Esophagus muscularis mucosa (tissue), 4 donors: ENCODE results near the gene CAPN14. TPM values are rescaled to one million over a fixed set of nuclear protein-coding genes. Genes with fewer than 3 reads are reported as not detected.

Experiments used
- DNase-seq: peaks from one replicate; pipeline ENCODE4 v3.0.0-alpha.2; 2017; ENCODE audit errors: extremely low spot score
- H3K27ac ChIP-seq, 4 donors: fragments of 200-600 bp; sonication (generic); replicated peaks in 1 of 4; 1 replicate in 3 of 4; 2 replicates in 1 of 4; pipeline ENCODE4 v1.5.1; 2016 to 2019; ENCODE audit warnings: mild to moderate bottlenecking in 1 of 4
- H3K27me3 ChIP-seq, 4 donors: fragments of 200-600 bp; sonication (generic); one replicate each; pipeline versions ENCODE4 v1.5.1 to v1.6.0; 2016 to 2019
- H3K36me3 ChIP-seq, 4 donors: fragments of 200-600 bp; sonication (generic); one replicate each; pipeline ENCODE4 v1.5.1; 2016 to 2019
- H3K4me1 ChIP-seq, 4 donors: fragments of 200-600 bp; sonication (generic); one replicate each; pipeline ENCODE4 v1.5.1; 2016 to 2019
- H3K4me3 ChIP-seq, 4 donors: fragments of 200-600 bp; sonication (generic); 1 replicate in 2 of 4; 2 replicates in 2 of 4; pipeline ENCODE4 v1.5.1; 2016 to 2019; ENCODE audit warnings: mild to moderate bottlenecking in 4 of 4, moderate library complexity in 1 of 4
- H3K9me3 ChIP-seq, 4 donors: fragments of 200-600 bp; sonication (generic); 1 replicate in 3 of 4; 2 replicates in 1 of 4; pipeline ENCODE4 v1.5.1; 2016 to 2019
- CTCF ChIP-seq, 3 experiments: fragments of 200-600 bp in 2 of 3; fragments of 450-650 bp in 1 of 3; sonication (generic) in 2 of 3; IDR thresholded peaks; one replicate each; pipeline ENCODE4 v1.5.1; 2017 to 2019; ENCODE audit warnings: antibody characterized with exemption in 3 of 3, mild to moderate bottlenecking in 2 of 3, moderate library complexity in 1 of 3
- EP300 ChIP-seq: sonication (generic); formaldehyde crosslinking; IDR thresholded peaks from one replicate; pipeline ENCODE4 v1.6.1; 2017; ENCODE audit warnings: antibody characterized with exemption
- POLR2A ChIP-seq: fragments of 450-650 bp; IDR thresholded peaks from one replicate; pipeline ENCODE4 v1.6.1; 2017; ENCODE audit warnings: antibody characterized with exemption, moderate library complexity, mild to moderate bottlenecking, low read depth
- POLR2AphosphoS5 ChIP-seq, 2 donors: sonication (generic); formaldehyde crosslinking; IDR thresholded peaks; one replicate each; pipeline ENCODE4 v1.6.1; 2017; ENCODE audit warnings: antibody characterized with exemption in 2 of 2
- WGBS: methylation state at CpG from one replicate; pipeline ENCODE4 v1.1.5; 2018; 5-methylcytosine and 5-hydroxymethylcytosine counted together
- intact Hi-C: fragments of 100-400 bp; cut with DNase I; formaldehyde crosslinking; loops from one replicate; pipeline ENCODE4 v1.15.1; 2023
- total RNA-seq, 4 donors: library from RNA; depleted of rRNA; stranded (reverse); fragments of >200 nt; gene quantifications; one replicate each; pipeline versions ENCODE4 v1.1.0 to v1.2.1, GENCODE V29; 2016

CAPN14 gene
- total RNA-seq, 4 donors from 2014 or later, result 0.42 TPM; not detected in 3

GRCh38 chr2:31246184-31246852, 29.0 kb upstream of the CAPN14 start:
- H3K4me1 ChIP-seq, result no peaks in the 10 kb centered on the region
- TF ChIP-seq EP300 (no peak), CTCF (IDR thresholded peaks at IDR 0.05) (no peak), POLR2A (no peak), POLR2AphosphoS5 (IDR thresholded peaks at IDR 0.05) (no peak)
- WGBS, result 92% methylated on average over 3 of the region's 3 CpGs
- H3K36me3 ChIP-seq, result peaks cover 0 to 52% (median 27%) of the 10 kb centered on the region in 4 donors
- intact Hi-C loops, result no loop called here
- no peak for DNase-seq
- no peaks in the 10 kb centered on the region for H3K27me3 ChIP-seq
- no peak overlapping the region for H3K27ac ChIP-seq
- H3K4me3 ChIP-seq, result no peak overlapping the region
- H3K9me3 ChIP-seq, result no peaks in the 10 kb centered on the region

GRCh38 chr2:31244101-31244500, 26.8 kb upstream of the CAPN14 start:
- intact Hi-C loops, result no loop called here
- peaks cover 0 to 35% (median 15%) of the 10 kb centered on the region in 4 donors for H3K36me3 ChIP-seq
- peaks cover 5 to 20% (median 16%) of the 10 kb centered on the region in 4 donors for H3K4me1 ChIP-seq
- no peak overlapping the region for H3K27ac ChIP-seq
- H3K4me3 ChIP-seq, result no peak overlapping the region
- no peak for DNase-seq
- H3K27me3 ChIP-seq, result no peaks in the 10 kb centered on the region
- no peaks in the 10 kb centered on the region for H3K9me3 ChIP-seq
- WGBS, result 98% methylated on average over 10 of the region's 10 CpGs
- TF ChIP-seq POLR2AphosphoS5 (IDR thresholded peaks at IDR 0.05), result no peak
- TF ChIP-seq CTCF (IDR thresholded peaks at IDR 0.05), result no peak
- TF ChIP-seq EP300, result no peak
- TF ChIP-seq POLR2A, result no peak

GRCh38 chr2:31243053-31243452, 25.7 kb upstream of the CAPN14 start:
- H3K9me3 ChIP-seq, result no peaks in the 10 kb centered on the region
- intact Hi-C loops, result no loop called here
- H3K4me1 ChIP-seq, result peaks cover 10 to 27% (median 21%) of the 10 kb centered on the region in 4 donors
- no peak overlapping the region for H3K4me3 ChIP-seq
- DNase-seq, result no peak
- H3K36me3 ChIP-seq, result peaks cover 0 to 24% (median 11%) of the 10 kb centered on the region in 4 donors
- TF ChIP-seq POLR2AphosphoS5 (IDR thresholded peaks at IDR 0.05) (no peak), EP300 (no peak), POLR2A (no peak), CTCF (IDR thresholded peaks at IDR 0.05) (no peak)
- no peaks in the 10 kb centered on the region for H3K27me3 ChIP-seq
- 94% methylated on average over 5 of the region's 5 CpGs for WGBS
- H3K27ac ChIP-seq, result no peak overlapping the region

- H3K4me3 ChIP-seq, result no peak overlapping the region
- no peaks in the 10 kb centered on the region for H3K27me3 ChIP-seq
- TF ChIP-seq POLR2AphosphoS5 (IDR thresholded peaks at IDR 0.05) (no peak), CTCF (IDR thresholded peaks at IDR 0.05) (no peak), EP300 (no peak), POLR2A (no peak)
- DNase-seq, result no peak
- H3K9me3 ChIP-seq, result no peaks in the 10 kb centered on the region
- 83% methylated on average over 9 of the region's 10 CpGs for WGBS
- intact Hi-C loops, result no loop called here
- H3K27ac ChIP-seq, result no peak overlapping the region
- H3K36me3 ChIP-seq, result peaks cover 0 to 17% (median 6%) of the 10 kb centered on the region in 4 donors
- H3K4me1 ChIP-seq, result peaks cover 10 to 29% (median 21%) of the 10 kb centered on the region in 4 donors
Observed at GRCh38 chr2:31241625-31242270, 24.4 kb upstream of the CAPN14 start.
